Stomach (tissue), 4 donors: ENCODE measurements around the gene LRMDA.

Source experiments
- EP300 ChIP-seq: sonication (generic); formaldehyde crosslinking; IDR thresholded peaks from one replicate; pipeline ENCODE4 v1.6.1; 2017; ENCODE audit warnings: antibody characterized with exemption
- POLR2A ChIP-seq, 4 donors: fragments of 450-650 bp; IDR thresholded peaks; one replicate each; pipeline ENCODE4 v1.6.1; 2016; ENCODE audit warnings: antibody characterized with exemption in 4 of 4, control low read depth in 2 of 4, mild to moderate bottlenecking in 1 of 4, moderate library complexity in 1 of 4
- POLR2AphosphoS5 ChIP-seq, 3 donors: sonication (generic); formaldehyde crosslinking; IDR thresholded peaks; one replicate each; pipeline ENCODE4 v1.6.1; 2016; ENCODE audit warnings: antibody characterized with exemption in 3 of 3
- TF ChIP-seq, protein P1 (sequence below), 7 experiments: fragments of 450-650 bp in 4 of 7; fragments of 200-600 bp in 3 of 7; sonication (generic) in 3 of 7; IDR thresholded peaks; one replicate each; pipeline ENCODE4 v1.5.1; 2016 to 2019; ENCODE audit warnings: antibody characterized with exemption in 7 of 7, control low read depth in 2 of 7, mild to moderate bottlenecking in 1 of 7

GRCh38 chr10:75552171-75552570 is 120.7 kb downstream of the LRMDA start:
- no peak for TF ChIP-seq POLR2A (IDR thresholded peaks at IDR 0.05)
- TF ChIP-seq, protein P1, sequence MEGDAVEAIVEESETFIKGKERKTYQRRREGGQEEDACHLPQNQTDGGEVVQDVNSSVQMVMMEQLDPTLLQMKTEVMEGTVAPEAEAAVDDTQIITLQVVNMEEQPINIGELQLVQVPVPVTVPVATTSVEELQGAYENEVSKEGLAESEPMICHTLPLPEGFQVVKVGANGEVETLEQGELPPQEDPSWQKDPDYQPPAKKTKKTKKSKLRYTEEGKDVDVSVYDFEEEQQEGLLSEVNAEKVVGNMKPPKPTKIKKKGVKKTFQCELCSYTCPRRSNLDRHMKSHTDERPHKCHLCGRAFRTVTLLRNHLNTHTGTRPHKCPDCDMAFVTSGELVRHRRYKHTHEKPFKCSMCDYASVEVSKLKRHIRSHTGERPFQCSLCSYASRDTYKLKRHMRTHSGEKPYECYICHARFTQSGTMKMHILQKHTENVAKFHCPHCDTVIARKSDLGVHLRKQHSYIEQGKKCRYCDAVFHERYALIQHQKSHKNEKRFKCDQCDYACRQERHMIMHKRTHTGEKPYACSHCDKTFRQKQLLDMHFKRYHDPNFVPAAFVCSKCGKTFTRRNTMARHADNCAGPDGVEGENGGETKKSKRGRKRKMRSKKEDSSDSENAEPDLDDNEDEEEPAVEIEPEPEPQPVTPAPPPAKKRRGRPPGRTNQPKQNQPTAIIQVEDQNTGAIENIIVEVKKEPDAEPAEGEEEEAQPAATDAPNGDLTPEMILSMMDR (IDR thresholded peaks at IDR 0.05) = no peak
- no peak for TF ChIP-seq POLR2AphosphoS5 (IDR thresholded peaks at IDR 0.05)
- no peak for TF ChIP-seq EP300
